Vagina (tissue), 2 donors: ENCODE data around the gene STARD4. TPM values are rescaled to one million over a fixed set of nuclear protein-coding genes. Genes with fewer than 3 reads are reported as not detected.

Source experiments
- DNase-seq, 2 donors: peaks; one replicate each; pipeline ENCODE4 v3.0.0-alpha.2; 2017; ENCODE audit errors: extremely low spot score in 2 of 2
- H3K27ac ChIP-seq: fragments of 200-600 bp; sonication (generic); one replicate; pipeline ENCODE4 v1.5.1; 2019
- H3K27me3 ChIP-seq: fragments of 200-600 bp; sonication (generic); one replicate; pipeline ENCODE4 v1.5.1; 2019
- H3K36me3 ChIP-seq, 2 donors: fragments of 200-600 bp; sonication (generic); one replicate each; pipeline ENCODE4 v1.5.1; 2017 to 2019
- H3K4me1 ChIP-seq: fragments of 200-600 bp; sonication (generic); one replicate; pipeline ENCODE4 v1.5.1; 2019
- H3K4me3 ChIP-seq, 2 donors: fragments of 200-600 bp; sonication (generic); 1 replicate in 1 of 2; 2 replicates in 1 of 2; pipeline ENCODE4 v1.5.1; 2016 to 2019
- H3K9me3 ChIP-seq: fragments of 200-600 bp; sonication (generic); one replicate; pipeline ENCODE4 v1.5.1; 2019
- CTCF ChIP-seq, 3 experiments: fragments of 450-650 bp in 2 of 3; fragments of 200-600 bp in 1 of 3; sonication (generic) in 1 of 3; IDR thresholded peaks; one replicate each; pipeline ENCODE4 v1.5.1; 2017 to 2019; ENCODE audit warnings: antibody characterized with exemption in 3 of 3, mild to moderate bottlenecking in 2 of 3, moderate library complexity in 2 of 3
- POLR2A ChIP-seq, 2 donors: fragments of 450-650 bp; IDR thresholded peaks; one replicate each; pipeline ENCODE4 v1.6.1; 2017; ENCODE audit warnings: antibody characterized with exemption in 2 of 2, mild to moderate bottlenecking in 2 of 2, moderate library complexity in 2 of 2
- POLR2AphosphoS5 ChIP-seq, 2 donors: sonication (generic); formaldehyde crosslinking; IDR thresholded peaks; one replicate each; pipeline ENCODE4 v1.9.0; 2017; ENCODE audit warnings: antibody characterized with exemption in 2 of 2, mild to moderate bottlenecking in 2 of 2, low read depth in 1 of 2; ENCODE audit not compliant: insufficient read depth in 1 of 2
- intact Hi-C: fragments of 100-400 bp; cut with DNase I; formaldehyde crosslinking; loops from one replicate; pipeline ENCODE4 v1.15.1; 2023
- total RNA-seq: library from RNA; depleted of rRNA; stranded (reverse); fragments of >200 nt; gene quantifications from one replicate; pipeline ENCODE4 v1.2.3, GENCODE V29; 2016

The STARD4 gene
- total RNA-seq, 1 donor from 2014 or later, result 18.9 TPM

GRCh38 chr5:111454776-111455175, 57.6 kb downstream of the STARD4 start:
- no peak for DNase-seq
- H3K27ac ChIP-seq, result no peak overlapping the region
- no peaks in the 10 kb centered on the region for H3K27me3 ChIP-seq
- intact Hi-C loops, result no loop called here
- H3K9me3 ChIP-seq, result no peaks in the 10 kb centered on the region
- H3K4me1 ChIP-seq, result peaks cover 8% of the 10 kb centered on the region
- no peaks in the 10 kb centered on the region for H3K36me3 ChIP-seq
- TF ChIP-seq POLR2A (IDR thresholded peaks at IDR 0.05), result no peak
- no peak for TF ChIP-seq POLR2AphosphoS5 (IDR thresholded peaks at IDR 0.05; ENCODE audit: insufficient read depth in 1 of 2, low read depth in 1 of 2)
- TF ChIP-seq CTCF (IDR thresholded peaks at IDR 0.05), result no peak
- no peak overlapping the region for H3K4me3 ChIP-seq

GRCh38 chr5:111454198-111454622, 58.1 kb downstream of the STARD4 start:
- no peak for DNase-seq

GRCh38 chr5:111453747-111454146, 58.6 kb downstream of the STARD4 start:
- TF ChIP-seq POLR2A (IDR thresholded peaks at IDR 0.05) (no peak), CTCF (IDR thresholded peaks at IDR 0.05) (no peak), POLR2AphosphoS5 (IDR thresholded peaks at IDR 0.05; ENCODE audit: insufficient read depth in 1 of 2, low read depth in 1 of 2) (no peak)
- intact Hi-C loops, result no loop called here

More at GRCh38 chr5:111454198-111454622, 58.1 kb downstream of the STARD4 start:
- intact Hi-C loops, result no loop called here
- Histone ChIP-seq H3K36me3 (no peaks in the 10 kb centered on the region), H3K27me3 (no peaks in the 10 kb centered on the region), H3K9me3 (no peaks in the 10 kb centered on the region), H3K27ac (no peak overlapping the region), H3K4me3 (no peak overlapping the region), H3K4me1 (peaks cover 8% of the 10 kb centered on the region)
- TF ChIP-seq CTCF (IDR thresholded peaks at IDR 0.05) (no peak), POLR2A (IDR thresholded peaks at IDR 0.05) (no peak), POLR2AphosphoS5 (IDR thresholded peaks at IDR 0.05; ENCODE audit: insufficient read depth in 1 of 2, low read depth in 1 of 2) (no peak)

GRCh38 chr5:111453295-111453694, 59.0 kb downstream of the STARD4 start:
- Histone ChIP-seq H3K36me3 (no peaks in the 10 kb centered on the region), H3K27me3 (no peaks in the 10 kb centered on the region), H3K4me1 (peaks cover 8% of the 10 kb centered on the region), H3K4me3 (no peak overlapping the region), H3K9me3 (no peaks in the 10 kb centered on the region), H3K27ac (no peak overlapping the region)
- intact Hi-C loops, result no loop called here
- DNase-seq, result no peak
- no peak for TF ChIP-seq POLR2A (IDR thresholded peaks at IDR 0.05)
- no peak for TF ChIP-seq CTCF (IDR thresholded peaks at IDR 0.05)
- TF ChIP-seq POLR2AphosphoS5 (IDR thresholded peaks at IDR 0.05; ENCODE audit: insufficient read depth in 1 of 2, low read depth in 1 of 2), result no peak

More at GRCh38 chr5:111453747-111454146, 58.6 kb downstream of the STARD4 start:
- peaks cover 8% of the 10 kb centered on the region for H3K4me1 ChIP-seq
- no peaks in the 10 kb centered on the region for H3K27me3 ChIP-seq
- no peak overlapping the region for H3K4me3 ChIP-seq
- H3K27ac ChIP-seq, result no peak overlapping the region
- no peaks in the 10 kb centered on the region for H3K9me3 ChIP-seq
- H3K36me3 ChIP-seq, result no peaks in the 10 kb centered on the region
- no peak for DNase-seq

- intact Hi-C loops, result no loop called here
- Histone ChIP-seq H3K27ac (no peak overlapping the region), H3K4me1 (no peaks in the 10 kb centered on the region), H3K9me3 (no peaks in the 10 kb centered on the region), H3K4me3 (no peak overlapping the region), H3K27me3 (no peaks in the 10 kb centered on the region), H3K36me3 (no peaks in the 10 kb centered on the region)
- no peak for DNase-seq
- no peak for TF ChIP-seq POLR2A (IDR thresholded peaks at IDR 0.05)
- no peak for TF ChIP-seq CTCF (IDR thresholded peaks at IDR 0.05)
- TF ChIP-seq POLR2AphosphoS5 (IDR thresholded peaks at IDR 0.05; ENCODE audit: insufficient read depth in 1 of 2, low read depth in 1 of 2), result no peak
These were observed 64.5 kb downstream of the STARD4 start for GRCh38 chr5:111447822-111448221.
